Neural crest cell (in vitro differentiated cells): ENCODE results near the gene IL1R2. TPM values are rescaled to one million over a fixed set of nuclear protein-coding genes. Genes with fewer than 3 reads are reported as not detected.

ENCODE experiments used
- DNase-seq: peaks from one replicate; pipeline ENCODE4 v3.0.0; 2021; ENCODE audit warnings: low read depth, mixed read lengths, low spot score
- H3K27ac Mint-ChIP-seq: one replicate; pipeline ENCODE4 v1.8.0; 2021; ENCODE audit warnings: mild to moderate bottlenecking, mixed read lengths; ENCODE audit not compliant: unreplicated experiment
- H3K27me3 Mint-ChIP-seq: 2 replicates; pipeline ENCODE4 v1.8.0; 2021; ENCODE audit warnings: low read depth, mild to moderate bottlenecking, mixed read lengths
- H3K36me3 Mint-ChIP-seq: 2 replicates; pipeline ENCODE4 v1.8.0; 2021; ENCODE audit warnings: low read depth, mild to moderate bottlenecking, mixed read lengths
- H3K4me1 Mint-ChIP-seq: 2 replicates; pipeline ENCODE4 v1.8.0; 2021; ENCODE audit warnings: mixed read lengths
- H3K4me3 Mint-ChIP-seq: one replicate; pipeline ENCODE4 v1.8.0; 2021; ENCODE audit warnings: mild to moderate bottlenecking, mixed read lengths
- H3K9me3 Mint-ChIP-seq: 2 replicates; pipeline ENCODE4 v1.8.0; 2021; ENCODE audit warnings: mixed read lengths
- total RNA-seq: library from RNA; stranded (reverse); gene quantifications from 2 replicates; pipeline ENCODE4 v1.2.1, GENCODE V29; 2021
- TF ChIP-seq, protein P1 (sequence below): fragments of 200-600 bp; sonication (generic); conservative IDR thresholded peaks from 2 replicates; pipeline ENCODE4 v1.5.0; 2021; ENCODE audit warnings: antibody characterized with exemption, mild to moderate bottlenecking

IL1R2 gene
- total RNA-seq, 1 donor from 2014 or later: not detected

DNA sequence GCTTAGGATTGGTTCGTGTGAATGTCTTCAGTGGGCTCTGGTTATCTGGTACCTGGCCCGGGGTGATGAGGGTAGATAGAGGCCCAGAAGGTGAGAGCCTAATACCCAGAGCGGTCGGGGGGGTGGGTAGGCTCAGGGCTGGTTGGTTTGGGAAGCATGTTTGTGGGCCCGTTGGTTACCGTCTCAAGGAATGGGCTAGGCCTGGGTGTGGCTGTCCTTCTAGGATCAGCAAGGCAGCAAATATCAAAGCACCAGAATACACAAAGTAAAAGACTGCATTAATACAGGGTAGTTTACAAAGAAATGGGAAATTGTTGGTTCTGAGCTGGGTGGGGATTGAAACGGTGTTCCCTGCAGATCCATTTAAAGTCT, 6.0 kb upstream of the IL1R2 start:
- Mint-ChIP-seq H3K9me3 (no peaks in the 10 kb centered on the region), H3K27ac (peak overlapping the region; percentile 23), H3K27me3 (peaks cover 3% of the 10 kb centered on the region), H3K4me3 (no peak overlapping the region), H3K36me3 (no peaks in the 10 kb centered on the region), H3K4me1 (peaks cover 13% of the 10 kb centered on the region)
- TF ChIP-seq, protein P1, sequence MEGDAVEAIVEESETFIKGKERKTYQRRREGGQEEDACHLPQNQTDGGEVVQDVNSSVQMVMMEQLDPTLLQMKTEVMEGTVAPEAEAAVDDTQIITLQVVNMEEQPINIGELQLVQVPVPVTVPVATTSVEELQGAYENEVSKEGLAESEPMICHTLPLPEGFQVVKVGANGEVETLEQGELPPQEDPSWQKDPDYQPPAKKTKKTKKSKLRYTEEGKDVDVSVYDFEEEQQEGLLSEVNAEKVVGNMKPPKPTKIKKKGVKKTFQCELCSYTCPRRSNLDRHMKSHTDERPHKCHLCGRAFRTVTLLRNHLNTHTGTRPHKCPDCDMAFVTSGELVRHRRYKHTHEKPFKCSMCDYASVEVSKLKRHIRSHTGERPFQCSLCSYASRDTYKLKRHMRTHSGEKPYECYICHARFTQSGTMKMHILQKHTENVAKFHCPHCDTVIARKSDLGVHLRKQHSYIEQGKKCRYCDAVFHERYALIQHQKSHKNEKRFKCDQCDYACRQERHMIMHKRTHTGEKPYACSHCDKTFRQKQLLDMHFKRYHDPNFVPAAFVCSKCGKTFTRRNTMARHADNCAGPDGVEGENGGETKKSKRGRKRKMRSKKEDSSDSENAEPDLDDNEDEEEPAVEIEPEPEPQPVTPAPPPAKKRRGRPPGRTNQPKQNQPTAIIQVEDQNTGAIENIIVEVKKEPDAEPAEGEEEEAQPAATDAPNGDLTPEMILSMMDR: no peak
- DNase-seq: no peak

DNA sequence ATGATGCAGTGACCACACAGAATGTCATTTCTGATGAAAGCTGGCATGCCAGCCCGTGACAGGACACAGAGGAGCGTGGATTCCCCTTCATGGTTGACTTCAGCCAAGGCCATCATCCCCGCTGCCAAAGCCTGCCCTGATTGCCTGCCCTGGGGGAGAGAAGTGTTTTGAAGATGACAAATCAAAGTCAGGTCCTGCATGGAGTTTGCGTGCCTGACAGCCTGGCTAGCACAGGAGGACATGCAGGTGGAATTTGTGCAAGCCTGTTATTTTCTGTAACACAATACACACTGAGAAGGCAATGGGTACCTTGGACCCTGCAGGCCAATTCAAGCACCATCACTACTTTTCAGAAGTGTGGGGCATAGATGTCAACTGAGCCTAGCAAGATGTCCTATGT, 5.4 kb upstream of the IL1R2 start:
- TF ChIP-seq, protein P1: no peak
- DNase-seq: no peak
- H3K4me3 Mint-ChIP-seq: no peak overlapping the region
- H3K27ac Mint-ChIP-seq: no peak overlapping the region
- no peaks in the 10 kb centered on the region for H3K36me3 Mint-ChIP-seq
- H3K9me3 Mint-ChIP-seq: no peaks in the 10 kb centered on the region
- peaks cover 13% of the 10 kb centered on the region for H3K4me1 Mint-ChIP-seq
- peaks cover 9% of the 10 kb centered on the region for H3K27me3 Mint-ChIP-seq

DNA sequence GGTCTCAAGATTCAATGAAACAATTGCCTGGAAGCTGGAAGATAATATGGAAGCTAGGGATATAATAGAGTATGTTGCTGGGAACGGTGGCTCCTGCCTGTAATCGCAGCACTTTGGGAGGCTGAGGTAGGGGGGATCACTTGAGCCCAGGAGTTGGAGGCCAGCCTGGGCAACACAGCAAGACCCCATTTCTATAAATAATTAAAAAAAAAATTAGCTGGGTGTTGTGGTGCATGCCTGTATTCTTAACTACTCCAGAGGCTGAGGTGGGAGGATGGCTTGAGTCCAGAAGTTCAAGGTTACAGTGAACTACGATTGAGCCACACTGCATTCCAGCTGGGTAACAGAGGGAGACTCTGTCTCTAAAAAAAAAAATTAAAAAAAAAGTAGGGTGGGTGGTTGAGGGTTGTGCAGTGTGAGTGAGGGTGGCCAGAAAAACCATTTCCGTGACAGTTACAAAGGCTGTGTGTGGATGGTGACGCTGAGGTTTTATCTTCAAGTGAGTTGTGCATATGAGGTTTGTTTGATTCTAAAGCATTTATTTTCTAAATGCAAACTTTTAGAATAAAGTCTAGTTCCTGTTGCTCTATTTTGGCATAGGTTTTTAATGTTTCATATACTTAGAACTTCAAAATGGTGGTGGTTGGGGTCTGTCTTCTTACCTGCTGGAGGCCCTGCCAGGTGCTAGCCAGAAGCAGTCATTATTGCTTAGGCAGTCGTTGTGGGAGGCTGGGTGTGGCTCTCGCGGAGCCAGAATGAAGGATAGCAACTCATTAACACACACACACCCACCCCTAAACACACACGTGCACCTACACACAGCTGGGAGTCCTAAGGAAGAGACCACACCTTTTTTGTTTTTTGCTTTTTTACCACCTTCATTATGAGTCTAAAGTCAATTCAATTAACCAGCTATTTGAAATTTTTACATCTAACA, 4.7 kb upstream of the IL1R2 start:
- H3K4me3 Mint-ChIP-seq: no peak overlapping the region
- no peak for DNase-seq
- H3K4me1 Mint-ChIP-seq: peaks cover 13% of the 10 kb centered on the region
- peaks cover 11% of the 10 kb centered on the region for H3K27me3 Mint-ChIP-seq
- TF ChIP-seq, protein P1: no peak
- no peaks in the 10 kb centered on the region for H3K9me3 Mint-ChIP-seq
- no peaks in the 10 kb centered on the region for H3K36me3 Mint-ChIP-seq
- H3K27ac Mint-ChIP-seq: no peak overlapping the region

DNA sequence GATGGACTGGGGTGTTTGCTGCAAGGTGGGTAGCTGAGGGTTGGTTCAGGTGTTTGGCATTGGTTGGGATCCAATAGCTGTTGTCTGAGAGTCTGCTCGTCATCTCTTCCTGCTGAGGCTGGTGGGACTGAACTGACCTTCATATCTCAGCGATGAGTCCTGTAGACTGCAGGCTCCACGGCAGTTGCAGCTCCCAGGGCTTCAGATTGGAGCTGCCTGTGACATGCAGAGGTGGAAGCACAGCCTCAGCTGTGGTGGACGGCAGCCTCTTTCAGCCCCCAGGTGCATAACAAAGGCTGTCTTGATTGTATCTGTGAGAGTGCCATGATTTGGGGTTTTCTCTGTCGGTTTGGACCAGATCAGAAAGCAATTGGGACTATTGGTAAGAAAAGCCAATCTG, 3.9 kb upstream of the IL1R2 start:
- peaks cover 16% of the 10 kb centered on the region for H3K27me3 Mint-ChIP-seq
- H3K27ac Mint-ChIP-seq: no peak overlapping the region
- no peak for DNase-seq
- H3K9me3 Mint-ChIP-seq: no peaks in the 10 kb centered on the region
- peaks cover 13% of the 10 kb centered on the region for H3K4me1 Mint-ChIP-seq
- H3K4me3 Mint-ChIP-seq: no peak overlapping the region
- TF ChIP-seq, protein P1: no peak
- no peaks in the 10 kb centered on the region for H3K36me3 Mint-ChIP-seq

DNA sequence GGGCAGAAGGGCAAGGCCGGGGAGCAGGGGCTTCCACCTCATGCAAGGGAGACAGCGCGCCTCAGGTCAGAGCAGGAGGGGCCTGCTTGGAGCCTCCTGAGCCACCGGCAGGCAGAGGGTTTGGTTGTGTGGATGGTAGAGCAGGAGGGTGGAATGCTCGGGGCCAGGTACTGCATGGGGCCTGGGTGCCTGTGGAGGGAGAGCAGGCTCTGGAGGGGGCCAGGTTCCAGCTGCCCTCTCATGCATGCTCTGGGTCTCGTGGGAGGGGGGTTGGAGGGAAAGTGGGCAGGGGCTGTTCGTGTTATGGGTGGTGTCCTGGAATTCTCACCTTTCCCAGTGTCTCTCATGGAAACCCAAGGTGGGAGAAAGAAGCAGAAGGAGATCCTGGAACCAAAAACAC, 3.2 kb upstream of the IL1R2 start:
- Mint-ChIP-seq H3K9me3 (no peaks in the 10 kb centered on the region), H3K27ac (no peak overlapping the region), H3K4me1 (peaks cover 9% of the 10 kb centered on the region), H3K36me3 (no peaks in the 10 kb centered on the region), H3K4me3 (no peak overlapping the region), H3K27me3 (peaks cover 18% of the 10 kb centered on the region)
- DNase-seq: no peak
- TF ChIP-seq, protein P1: no peak
